ENCODE results near the gene CROCC2.

Gene CROCC2

DNA sequence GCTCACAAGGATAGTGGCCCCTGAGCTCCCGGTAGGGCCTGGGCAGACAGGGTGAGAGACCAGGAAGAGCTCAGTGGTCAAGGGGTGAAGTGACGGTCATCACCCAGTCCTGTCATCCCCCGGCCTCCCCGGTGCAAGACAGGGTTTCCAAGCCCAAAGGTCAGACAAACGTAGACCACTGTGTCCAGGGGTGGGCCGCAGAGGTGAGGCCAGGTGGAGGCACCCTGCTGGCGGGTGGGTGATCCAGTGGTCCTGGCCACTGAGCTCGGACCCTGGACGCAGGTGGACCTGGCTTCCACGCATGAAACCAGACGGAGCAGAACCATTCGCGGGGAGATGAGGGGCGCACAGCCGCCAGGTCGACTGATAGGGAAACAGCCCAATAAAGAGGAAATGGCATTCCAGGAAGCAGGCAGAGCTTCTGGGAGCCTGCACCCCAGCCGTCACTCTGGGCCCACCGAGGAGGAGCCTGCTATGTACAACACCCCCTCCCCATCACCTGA, 77.9 kb downstream of the CROCC2 start:
- Histone ChIP-seq H3K9me3 (ENCODE audit: insufficient read depth, low read length, severe bottlenecking) (no peaks in the 10 kb centered on the region), H3K4me3 (ENCODE audit: low read depth in 1 of 2, low read length in 2 of 2) (no peak overlapping the region), H3K27ac (ENCODE audit: low read length) (no peak overlapping the region), H2AFZ (ENCODE audit: low read depth, low read length) (no peak overlapping the region), H3K4me2 (ENCODE audit: insufficient read depth, low read length) (no peak overlapping the region), H3K79me2 (ENCODE audit: insufficient read depth, low read length) (no peaks in the 10 kb centered on the region), H3K36me3 (ENCODE audit: insufficient read depth, low read length) (no peaks in the 10 kb centered on the region), H4K20me1 (ENCODE audit: insufficient read depth, low read length) (peaks cover 4% of the 10 kb centered on the region), H3K4me1 (ENCODE audit: insufficient read depth, low read length) (no peaks in the 10 kb centered on the region), H3K27me3 (ENCODE audit: insufficient read depth, low read length, poor library complexity) (no peaks in the 10 kb centered on the region), H3K9ac (ENCODE audit: low read depth, low read length) (no peak overlapping the region)
- no peak for ATAC-seq (ENCODE audit: insufficient read depth, low read depth)
- TF ChIP-seq, protein P1, sequence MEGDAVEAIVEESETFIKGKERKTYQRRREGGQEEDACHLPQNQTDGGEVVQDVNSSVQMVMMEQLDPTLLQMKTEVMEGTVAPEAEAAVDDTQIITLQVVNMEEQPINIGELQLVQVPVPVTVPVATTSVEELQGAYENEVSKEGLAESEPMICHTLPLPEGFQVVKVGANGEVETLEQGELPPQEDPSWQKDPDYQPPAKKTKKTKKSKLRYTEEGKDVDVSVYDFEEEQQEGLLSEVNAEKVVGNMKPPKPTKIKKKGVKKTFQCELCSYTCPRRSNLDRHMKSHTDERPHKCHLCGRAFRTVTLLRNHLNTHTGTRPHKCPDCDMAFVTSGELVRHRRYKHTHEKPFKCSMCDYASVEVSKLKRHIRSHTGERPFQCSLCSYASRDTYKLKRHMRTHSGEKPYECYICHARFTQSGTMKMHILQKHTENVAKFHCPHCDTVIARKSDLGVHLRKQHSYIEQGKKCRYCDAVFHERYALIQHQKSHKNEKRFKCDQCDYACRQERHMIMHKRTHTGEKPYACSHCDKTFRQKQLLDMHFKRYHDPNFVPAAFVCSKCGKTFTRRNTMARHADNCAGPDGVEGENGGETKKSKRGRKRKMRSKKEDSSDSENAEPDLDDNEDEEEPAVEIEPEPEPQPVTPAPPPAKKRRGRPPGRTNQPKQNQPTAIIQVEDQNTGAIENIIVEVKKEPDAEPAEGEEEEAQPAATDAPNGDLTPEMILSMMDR (IDR thresholded peaks at IDR 0.05; ENCODE audit: borderline replicate concordance, extremely low read depth, low read length, poor library complexity, severe bottlenecking), result no peak
- no peak for TF ChIP-seq EZH2 (IDR thresholded peaks at IDR 0.05; ENCODE audit: borderline replicate concordance, low read depth, low read length, severe bottlenecking)
- DNase-seq, result no peak

DNA sequence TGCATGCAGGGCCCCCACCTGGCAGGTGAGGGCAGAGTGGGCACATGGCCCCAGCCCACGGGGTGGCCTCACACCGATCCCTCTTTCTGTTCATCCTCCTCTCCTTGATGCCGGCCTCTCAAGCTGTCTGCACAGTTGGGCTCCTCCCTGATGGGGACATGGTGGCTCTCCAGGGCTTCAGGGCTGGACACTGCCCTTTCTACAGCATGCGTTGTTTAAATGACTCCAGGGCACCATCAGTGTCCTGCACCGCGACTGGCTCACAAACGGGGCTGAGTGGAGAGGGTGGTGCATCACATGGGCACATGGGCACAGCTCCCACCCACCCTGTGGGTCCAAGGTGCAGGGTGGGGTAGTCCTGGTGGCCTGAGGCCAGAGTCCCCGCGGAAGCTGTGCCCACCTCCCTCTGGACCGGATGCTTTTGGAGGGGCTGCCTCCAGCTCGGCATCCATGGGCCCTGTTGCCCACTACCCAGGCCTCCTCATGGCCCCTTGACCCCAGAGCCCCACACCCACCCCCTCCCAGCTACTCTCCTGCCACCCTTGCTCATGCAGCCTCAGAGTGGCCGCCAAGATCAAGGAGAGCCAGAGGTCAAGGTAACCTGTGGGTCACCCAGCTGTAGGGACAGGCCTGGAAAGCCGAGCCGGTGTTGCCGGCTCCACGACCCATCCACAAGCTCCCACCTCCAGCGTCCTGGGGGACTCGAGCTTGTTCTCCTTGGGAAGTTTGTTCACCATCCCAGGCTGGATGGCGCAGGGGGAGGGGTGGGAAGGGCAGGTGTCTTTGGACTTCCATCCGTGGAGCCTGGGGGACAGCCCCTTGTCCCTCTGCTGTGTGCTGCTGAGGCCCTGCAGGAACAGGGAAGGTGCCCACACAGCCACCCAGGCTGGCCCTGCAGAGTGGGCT, 80.0 kb downstream of the CROCC2 start:
- DNase-seq (no peak), ATAC-seq (ENCODE audit: insufficient read depth, low read depth) (no peak)
- Histone ChIP-seq H2AFZ (ENCODE audit: low read depth, low read length) (no peak overlapping the region), H3K4me2 (ENCODE audit: insufficient read depth, low read length) (no peak overlapping the region), H3K79me2 (ENCODE audit: insufficient read depth, low read length) (no peaks in the 10 kb centered on the region), H3K27me3 (ENCODE audit: insufficient read depth, low read length, poor library complexity) (no peaks in the 10 kb centered on the region), H3K36me3 (ENCODE audit: insufficient read depth, low read length) (no peaks in the 10 kb centered on the region), H3K9ac (ENCODE audit: low read depth, low read length) (no peak overlapping the region), H3K9me3 (ENCODE audit: insufficient read depth, low read length, severe bottlenecking) (no peaks in the 10 kb centered on the region), H3K4me3 (ENCODE audit: low read depth in 1 of 2, low read length in 2 of 2) (no peak overlapping the region), H4K20me1 (ENCODE audit: insufficient read depth, low read length) (peaks cover 4% of the 10 kb centered on the region), H3K27ac (ENCODE audit: low read length) (no peak overlapping the region), H3K4me1 (ENCODE audit: insufficient read depth, low read length) (no peaks in the 10 kb centered on the region)
- no peak for TF ChIP-seq EZH2 (IDR thresholded peaks at IDR 0.05; ENCODE audit: borderline replicate concordance, low read depth, low read length, severe bottlenecking)
- TF ChIP-seq, protein P1 (IDR thresholded peaks at IDR 0.05; ENCODE audit: borderline replicate concordance, extremely low read depth, low read length, poor library complexity, severe bottlenecking), result no peak

- H3K9ac ChIP-seq (ENCODE audit: low read depth, low read length), result no peak overlapping the region
These were observed 80.8 kb downstream of the CROCC2 start for GRCh38 chr2:240986787-240987411.

More at GRCh38 chr2:240986787-240987411, 80.8 kb downstream of the CROCC2 start:
- no peak overlapping the region for H3K27ac ChIP-seq (ENCODE audit: low read length)
- H3K27me3 ChIP-seq (ENCODE audit: insufficient read depth, low read length, poor library complexity), result no peaks in the 10 kb centered on the region
- H4K20me1 ChIP-seq (ENCODE audit: insufficient read depth, low read length), result peaks cover 4% of the 10 kb centered on the region
- H3K4me3 ChIP-seq (ENCODE audit: low read depth in 1 of 2, low read length in 2 of 2), result no peak overlapping the region
- H3K9me3 ChIP-seq (ENCODE audit: insufficient read depth, low read length, severe bottlenecking), result no peaks in the 10 kb centered on the region
- DNase-seq (no peak), ATAC-seq (ENCODE audit: insufficient read depth, low read depth) (no peak)
- no peaks in the 10 kb centered on the region for H3K79me2 ChIP-seq (ENCODE audit: insufficient read depth, low read length)
- TF ChIP-seq, protein P1 (IDR thresholded peaks at IDR 0.05; ENCODE audit: borderline replicate concordance, extremely low read depth, low read length, poor library complexity, severe bottlenecking), result no peak
- no peak for TF ChIP-seq EZH2 (IDR thresholded peaks at IDR 0.05; ENCODE audit: borderline replicate concordance, low read depth, low read length, severe bottlenecking)
- H3K4me1 ChIP-seq (ENCODE audit: insufficient read depth, low read length), result no peaks in the 10 kb centered on the region
- no peak overlapping the region for H2AFZ ChIP-seq (ENCODE audit: low read depth, low read length)
- no peak overlapping the region for H3K4me2 ChIP-seq (ENCODE audit: insufficient read depth, low read length)
- H3K36me3 ChIP-seq (ENCODE audit: insufficient read depth, low read length), result no peaks in the 10 kb centered on the region

Data from DND-41 (cell line).